HepG2 (cell line): ENCODE results near the gene CMIP. TPM values are rescaled to one million over a fixed set of nuclear protein-coding genes. Genes with fewer than 3 reads are reported as not detected.

Source experiments
- CAMTA2 ChIP-seq: sonication (generic); formaldehyde crosslinking; IDR thresholded peaks from 2 replicates; pipeline ENCODE4 v1.4.0; 2020; ENCODE audit warnings: mild to moderate bottlenecking, missing genetic modification reagents, borderline replicate concordance
- FOSL1 ChIP-seq: sonication (generic); formaldehyde crosslinking; IDR thresholded peaks from 2 replicates; pipeline ENCODE4 v1.9.0; 2021; ENCODE audit warnings: missing genetic modification reagents, borderline replicate concordance
- HMG20B ChIP-seq: conservative IDR thresholded peaks from 2 replicates; pipeline ENCODE4 v1.6.1; 2016; ENCODE audit warnings: missing genetic modification reagents, missing compliant biosample characterization
- TBL1XR1 ChIP-seq: fragments of 150-350 bp; IDR thresholded peaks from 2 replicates; pipeline ENCODE4 v1.6.1; 2014; ENCODE audit warnings: borderline replicate concordance, low read length; ENCODE audit not compliant: partially characterized antibody
- ZMYM2 ChIP-seq: sonication (generic); formaldehyde crosslinking; IDR thresholded peaks from 2 replicates; pipeline ENCODE4 v1.8.0; 2022; ENCODE audit warnings: mild to moderate bottlenecking, missing genetic modification reagents
- ZNF10 ChIP-seq: sonication (generic); formaldehyde crosslinking; IDR thresholded peaks from 2 replicates; pipeline ENCODE4 v1.4.0; 2020; ENCODE audit warnings: mild to moderate bottlenecking, low read depth, missing genetic modification reagents, borderline replicate concordance
- ZNF468 ChIP-seq: sonication (generic); formaldehyde crosslinking; IDR thresholded peaks from 2 replicates; pipeline ENCODE4 v1.8.0; 2022; ENCODE audit warnings: mild to moderate bottlenecking, moderate library complexity, missing genetic modification reagents
- polyA plus RNA-seq, 8 experiments: library from polyadenylated mRNA; depleted of rRNA in 3 of 8; stranded (reverse) in 7 of 8; unstranded in 1 of 8; fragments of >200 nt; fragmentation: Illumina TruSeq in 4 of 8; extraction: Trizol in 4 of 8; gene quantifications; 2 replicates each; pipeline versions ENCODE4 v1.2.1 to v1.2.3, GENCODE V29; 2011 to 2016; ENCODE audit warnings: low read depth in 4 of 8, missing spikeins in 1 of 8, mixed read lengths in 1 of 8; ENCODE audit not compliant: insufficient read depth in 1 of 8
- total RNA-seq, 5 experiments: library from RNA; depleted of rRNA; stranded (reverse); fragments of >200 nt; fragmentation: Illumina TruSeq; extraction: Trizol; gene quantifications; 2 replicates each; pipeline ENCODE4 v1.2.3, GENCODE V29; 2016; ENCODE audit warnings: low read depth in 1 of 5
- TF ChIP-seq, protein P1 (sequence below), 2 experiments: sonication (generic) in 1 of 2; formaldehyde crosslinking in 1 of 2; IDR thresholded peaks; 2 replicates each; pipeline versions ENCODE4 v1.4.0 to v1.6.1; 2016 to 2020; ENCODE audit warnings: borderline replicate concordance in 1 of 2, low read depth in 1 of 2, mild to moderate bottlenecking in 1 of 2, missing genetic modification reagents in 1 of 2
- TF ChIP-seq, protein P2 (sequence below): sonication (generic); formaldehyde crosslinking; IDR thresholded peaks from 2 replicates; pipeline ENCODE4 v1.4.0; 2020; ENCODE audit warnings: mild to moderate bottlenecking, low read depth, missing genetic modification reagents
- TF ChIP-seq, protein P3 (sequence below): IDR thresholded peaks from 2 replicates; pipeline ENCODE4 v1.6.1; 2012; ENCODE audit warnings: low read length, improper control_type of control experiment
- TF ChIP-seq, protein P4 (sequence below): IDR thresholded peaks from 2 replicates; pipeline ENCODE4 v1.6.1; 2016; ENCODE audit warnings: missing genetic modification reagents, missing compliant biosample characterization
- TF ChIP-seq, protein P5 (sequence below): sonication (generic); formaldehyde crosslinking; IDR thresholded peaks from 2 replicates; pipeline ENCODE4 v1.5.1; 2020; ENCODE audit warnings: missing genetic modification reagents, mild to moderate bottlenecking, borderline replicate concordance
- TF ChIP-seq, protein P6 (sequence below): IDR thresholded peaks from 2 replicates; pipeline ENCODE4 v1.6.1; 2016; ENCODE audit warnings: low read depth, borderline replicate concordance

CMIP gene
- total and polyA plus RNA-seq, 2 of the 13 experiments (the other 11 are each of a cell fraction or from before 2014, with no cell fraction given), result 10.9 to 18.1 TPM

DNA sequence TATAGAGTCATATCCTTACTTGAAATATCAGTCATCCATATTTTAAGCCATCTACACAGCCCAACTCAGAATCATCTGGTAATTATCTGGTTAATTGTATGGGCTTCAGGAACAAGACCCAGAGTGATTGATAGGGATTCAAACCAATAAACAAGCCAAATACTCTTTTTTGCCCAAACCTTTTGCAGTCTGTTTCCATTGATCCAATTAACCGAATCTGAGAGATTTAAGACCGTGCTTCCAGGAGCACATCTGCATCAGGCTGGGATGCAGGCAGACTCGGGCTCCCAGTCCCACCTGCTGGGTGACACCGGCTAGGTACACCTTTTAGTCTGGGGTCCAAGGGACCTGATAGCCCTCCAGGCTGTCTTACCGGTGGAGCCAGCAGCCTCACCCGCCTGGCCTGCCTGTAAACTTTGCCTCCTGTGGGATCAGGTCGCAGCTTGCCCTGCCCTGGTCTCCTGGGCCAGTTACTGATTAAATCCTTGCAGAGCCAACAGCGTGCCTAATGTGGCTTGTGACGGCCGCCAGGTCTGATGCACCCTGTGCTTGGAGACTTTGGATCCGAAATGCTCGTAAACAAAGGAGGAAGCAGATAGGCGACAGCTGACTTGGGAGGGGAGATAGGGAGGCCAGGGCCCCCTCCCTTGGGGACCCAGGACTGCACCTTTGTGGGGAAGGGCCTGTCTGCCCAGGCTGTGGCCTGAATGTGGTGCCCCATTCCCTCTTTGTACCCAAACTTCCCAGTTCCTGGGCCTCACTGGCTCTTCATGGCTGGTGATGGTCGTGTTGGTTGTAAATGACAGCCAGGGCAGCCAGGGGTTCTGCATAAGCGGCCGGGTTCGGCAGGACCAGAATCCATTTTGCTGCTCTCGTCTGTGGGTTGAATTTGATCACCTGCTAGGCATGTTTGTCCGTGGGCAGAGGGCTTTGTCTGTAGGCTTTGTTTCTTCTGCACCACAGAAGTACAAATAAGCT lies 3.8 kb downstream of the CMIP start (continued):
- TF ChIP-seq, protein P1, sequence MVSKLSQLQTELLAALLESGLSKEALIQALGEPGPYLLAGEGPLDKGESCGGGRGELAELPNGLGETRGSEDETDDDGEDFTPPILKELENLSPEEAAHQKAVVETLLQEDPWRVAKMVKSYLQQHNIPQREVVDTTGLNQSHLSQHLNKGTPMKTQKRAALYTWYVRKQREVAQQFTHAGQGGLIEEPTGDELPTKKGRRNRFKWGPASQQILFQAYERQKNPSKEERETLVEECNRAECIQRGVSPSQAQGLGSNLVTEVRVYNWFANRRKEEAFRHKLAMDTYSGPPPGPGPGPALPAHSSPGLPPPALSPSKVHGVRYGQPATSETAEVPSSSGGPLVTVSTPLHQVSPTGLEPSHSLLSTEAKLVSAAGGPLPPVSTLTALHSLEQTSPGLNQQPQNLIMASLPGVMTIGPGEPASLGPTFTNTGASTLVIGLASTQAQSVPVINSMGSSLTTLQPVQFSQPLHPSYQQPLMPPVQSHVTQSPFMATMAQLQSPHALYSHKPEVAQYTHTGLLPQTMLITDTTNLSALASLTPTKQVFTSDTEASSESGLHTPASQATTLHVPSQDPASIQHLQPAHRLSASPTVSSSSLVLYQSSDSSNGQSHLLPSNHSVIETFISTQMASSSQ (IDR thresholded peaks at IDR 0.05; ENCODE audit: low read depth), result peak; percentile 90
- TF ChIP-seq, protein P1 (CRISPR knock-in tag; IDR thresholded peaks at IDR 0.05; ENCODE audit: borderline replicate concordance), result peak; percentile 95
- TF ChIP-seq FOSL1 (CRISPR knock-in tag) (no peak), ZNF10 (CRISPR knock-in tag) (no peak), ZMYM2 (CRISPR knock-in tag) (no peak; the same call in none of the 2 replicates), HMG20B (CRISPR knock-in tag) (peak; percentile 86), TBL1XR1 (peak; percentile 63), CAMTA2 (CRISPR knock-in tag) (no peak), ZNF468 (no peak)
- TF ChIP-seq, protein P2, sequence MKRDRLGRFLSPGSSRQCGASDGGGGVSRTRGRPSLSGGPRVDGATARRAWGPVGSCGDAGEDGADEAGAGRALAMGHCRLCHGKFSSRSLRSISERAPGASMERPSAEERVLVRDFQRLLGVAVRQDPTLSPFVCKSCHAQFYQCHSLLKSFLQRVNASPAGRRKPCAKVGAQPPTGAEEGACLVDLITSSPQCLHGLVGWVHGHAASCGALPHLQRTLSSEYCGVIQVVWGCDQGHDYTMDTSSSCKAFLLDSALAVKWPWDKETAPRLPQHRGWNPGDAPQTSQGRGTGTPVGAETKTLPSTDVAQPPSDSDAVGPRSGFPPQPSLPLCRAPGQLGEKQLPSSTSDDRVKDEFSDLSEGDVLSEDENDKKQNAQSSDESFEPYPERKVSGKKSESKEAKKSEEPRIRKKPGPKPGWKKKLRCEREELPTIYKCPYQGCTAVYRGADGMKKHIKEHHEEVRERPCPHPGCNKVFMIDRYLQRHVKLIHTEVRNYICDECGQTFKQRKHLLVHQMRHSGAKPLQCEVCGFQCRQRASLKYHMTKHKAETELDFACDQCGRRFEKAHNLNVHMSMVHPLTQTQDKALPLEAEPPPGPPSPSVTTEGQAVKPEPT (CRISPR knock-in tag), result no peak
- TF ChIP-seq, protein P3, sequence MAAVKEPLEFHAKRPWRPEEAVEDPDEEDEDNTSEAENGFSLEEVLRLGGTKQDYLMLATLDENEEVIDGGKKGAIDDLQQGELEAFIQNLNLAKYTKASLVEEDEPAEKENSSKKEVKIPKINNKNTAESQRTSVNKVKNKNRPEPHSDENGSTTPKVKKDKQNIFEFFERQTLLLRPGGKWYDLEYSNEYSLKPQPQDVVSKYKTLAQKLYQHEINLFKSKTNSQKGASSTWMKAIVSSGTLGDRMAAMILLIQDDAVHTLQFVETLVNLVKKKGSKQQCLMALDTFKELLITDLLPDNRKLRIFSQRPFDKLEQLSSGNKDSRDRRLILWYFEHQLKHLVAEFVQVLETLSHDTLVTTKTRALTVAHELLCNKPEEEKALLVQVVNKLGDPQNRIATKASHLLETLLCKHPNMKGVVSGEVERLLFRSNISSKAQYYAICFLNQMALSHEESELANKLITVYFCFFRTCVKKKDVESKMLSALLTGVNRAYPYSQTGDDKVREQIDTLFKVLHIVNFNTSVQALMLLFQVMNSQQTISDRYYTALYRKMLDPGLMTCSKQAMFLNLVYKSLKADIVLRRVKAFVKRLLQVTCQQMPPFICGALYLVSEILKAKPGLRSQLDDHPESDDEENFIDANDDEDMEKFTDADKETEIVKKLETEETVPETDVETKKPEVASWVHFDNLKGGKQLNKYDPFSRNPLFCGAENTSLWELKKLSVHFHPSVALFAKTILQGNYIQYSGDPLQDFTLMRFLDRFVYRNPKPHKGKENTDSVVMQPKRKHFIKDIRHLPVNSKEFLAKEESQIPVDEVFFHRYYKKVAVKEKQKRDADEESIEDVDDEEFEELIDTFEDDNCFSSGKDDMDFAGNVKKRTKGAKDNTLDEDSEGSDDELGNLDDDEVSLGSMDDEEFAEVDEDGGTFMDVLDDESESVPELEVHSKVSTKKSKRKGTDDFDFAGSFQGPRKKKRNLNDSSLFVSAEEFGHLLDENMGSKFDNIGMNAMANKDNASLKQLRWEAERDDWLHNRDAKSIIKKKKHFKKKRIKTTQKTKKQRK, result no peak
- TF ChIP-seq, protein P4, sequence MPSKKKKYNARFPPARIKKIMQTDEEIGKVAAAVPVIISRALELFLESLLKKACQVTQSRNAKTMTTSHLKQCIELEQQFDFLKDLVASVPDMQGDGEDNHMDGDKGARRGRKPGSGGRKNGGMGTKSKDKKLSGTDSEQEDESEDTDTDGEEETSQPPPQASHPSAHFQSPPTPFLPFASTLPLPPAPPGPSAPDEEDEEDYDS, result peak; percentile 95
- TF ChIP-seq, protein P5, sequence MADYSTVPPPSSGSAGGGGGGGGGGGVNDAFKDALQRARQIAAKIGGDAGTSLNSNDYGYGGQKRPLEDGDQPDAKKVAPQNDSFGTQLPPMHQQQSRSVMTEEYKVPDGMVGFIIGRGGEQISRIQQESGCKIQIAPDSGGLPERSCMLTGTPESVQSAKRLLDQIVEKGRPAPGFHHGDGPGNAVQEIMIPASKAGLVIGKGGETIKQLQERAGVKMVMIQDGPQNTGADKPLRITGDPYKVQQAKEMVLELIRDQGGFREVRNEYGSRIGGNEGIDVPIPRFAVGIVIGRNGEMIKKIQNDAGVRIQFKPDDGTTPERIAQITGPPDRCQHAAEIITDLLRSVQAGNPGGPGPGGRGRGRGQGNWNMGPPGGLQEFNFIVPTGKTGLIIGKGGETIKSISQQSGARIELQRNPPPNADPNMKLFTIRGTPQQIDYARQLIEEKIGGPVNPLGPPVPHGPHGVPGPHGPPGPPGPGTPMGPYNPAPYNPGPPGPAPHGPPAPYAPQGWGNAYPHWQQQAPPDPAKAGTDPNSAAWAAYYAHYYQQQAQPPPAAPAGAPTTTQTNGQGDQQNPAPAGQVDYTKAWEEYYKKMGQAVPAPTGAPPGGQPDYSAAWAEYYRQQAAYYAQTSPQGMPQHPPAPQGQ (CRISPR knock-in tag), result no peak
- TF ChIP-seq, protein P6, sequence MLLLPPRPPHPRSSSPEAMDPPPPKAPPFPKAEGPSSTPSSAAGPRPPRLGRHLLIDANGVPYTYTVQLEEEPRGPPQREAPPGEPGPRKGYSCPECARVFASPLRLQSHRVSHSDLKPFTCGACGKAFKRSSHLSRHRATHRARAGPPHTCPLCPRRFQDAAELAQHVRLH (CRISPR knock-in tag), result peak; percentile 96
